ENCODE measurements around the gene CLCN7. TPM values are rescaled to one million over a fixed set of nuclear protein-coding genes. Genes with fewer than 3 reads are reported as not detected.

Gene CLCN7
- total and polyA plus RNA-seq, 8 donors: 31.0 to 91.2 (median 36.2) TPM

DNA sequence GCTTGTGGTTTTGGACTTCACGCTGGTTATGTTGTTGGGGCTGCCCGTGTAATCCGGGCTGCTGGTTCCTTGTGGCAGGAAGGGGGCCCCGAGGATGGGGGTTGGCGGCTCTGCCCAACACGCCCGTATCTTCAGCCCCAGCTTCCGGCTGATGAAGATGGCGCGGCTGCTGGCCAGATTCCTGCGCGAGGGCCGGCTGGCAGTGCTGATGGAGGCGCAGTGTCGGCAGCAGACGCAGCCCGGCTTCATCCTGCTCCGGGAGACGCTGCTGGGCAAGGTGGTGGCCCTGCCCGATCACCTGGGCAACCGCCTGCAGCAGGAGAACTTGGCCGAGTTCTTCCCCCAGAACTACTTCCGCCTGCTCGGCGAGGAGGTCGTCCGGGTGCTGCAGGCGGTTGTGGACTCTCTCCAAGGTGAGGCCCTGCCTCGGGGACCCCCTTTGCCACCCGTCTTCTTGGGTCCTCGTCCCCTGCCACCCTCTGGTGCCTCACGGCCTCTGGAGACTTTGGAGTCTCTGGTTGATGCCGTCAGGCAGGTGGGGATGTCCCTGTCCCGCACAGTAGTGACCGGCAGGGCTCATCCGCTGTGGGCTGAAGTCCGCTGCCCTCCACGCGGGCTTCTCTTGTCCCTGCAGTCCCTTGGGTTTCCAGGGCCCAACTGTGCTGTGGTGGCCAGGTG lies 20.5 kb upstream of the CLCN7 start:
- ATAC-seq: no peak
- no peak for FAIRE-seq
- Histone ChIP-seq H3K4me3 (no peak overlapping the region), H3K36me3 (peaks cover 0 to 8% (median 0%) of the 10 kb centered on the region in 3 donors), H3K9me3 (no peaks in the 10 kb centered on the region), H3K4me1 (peaks cover 6 to 12% (median 10%) of the 10 kb centered on the region in 3 donors), H3K27me3 (no peaks in the 10 kb centered on the region), H3K27ac (no peak overlapping the region)
- no peak for DNase-seq
- no peak for TF ChIP-seq CTCF (IDR thresholded peaks at IDR 0.05)
- 91 to 92% methylated on average over 39 of the region's 39 CpGs for WGBS, 2 donors
- intact Hi-C loops (cut with DNase I): no loop called here

GRCh38 chr16:1494711-1495110 lies 19.9 kb upstream of the CLCN7 start:
- DNase-seq (no peak), ATAC-seq (no peak), FAIRE-seq (no peak)
- intact Hi-C loops (cut with DNase I): no loop called here
- Histone ChIP-seq H3K27ac (no peak overlapping the region), H3K36me3 (peaks cover 0 to 1% (median 0%) of the 10 kb centered on the region in 3 donors), H3K4me3 (peak overlapping the region in 1 of 4 donors; percentile 76), H3K9me3 (no peaks in the 10 kb centered on the region), H3K27me3 (no peaks in the 10 kb centered on the region), H3K4me1 (peaks cover 6 to 12% (median 10%) of the 10 kb centered on the region in 3 donors)
- 82 to 89% methylated on average over 13 of the region's 13 CpGs for WGBS, 2 donors
- no peak for TF ChIP-seq CTCF (IDR thresholded peaks at IDR 0.05)

- ATAC-seq (peak in 1 of 4 donors; percentile 13), DNase-seq (peak in 2 of 6 donors; percentile 41 to 77), FAIRE-seq (no peak)
- 28 to 34% methylated on average over 24 to 25 of the region's 25 CpGs for WGBS, 2 donors
- H3K36me3 ChIP-seq: no peaks in the 10 kb centered on the region
- peak overlapping the region; percentile 37 to 79 (median 73) for H3K4me3 ChIP-seq
- H3K4me1 ChIP-seq: peaks cover 6 to 12% (median 10%) of the 10 kb centered on the region in 3 donors
- no peak for TF ChIP-seq CTCF (IDR thresholded peaks at IDR 0.05)
- no peak overlapping the region for H3K27ac ChIP-seq
- no peaks in the 10 kb centered on the region for H3K9me3 ChIP-seq
- intact Hi-C loops (cut with DNase I): no loop called here
- no peaks in the 10 kb centered on the region for H3K27me3 ChIP-seq
Observed at GRCh38 chr16:1494129-1494640, 19.4 kb upstream of the CLCN7 start.

DNA sequence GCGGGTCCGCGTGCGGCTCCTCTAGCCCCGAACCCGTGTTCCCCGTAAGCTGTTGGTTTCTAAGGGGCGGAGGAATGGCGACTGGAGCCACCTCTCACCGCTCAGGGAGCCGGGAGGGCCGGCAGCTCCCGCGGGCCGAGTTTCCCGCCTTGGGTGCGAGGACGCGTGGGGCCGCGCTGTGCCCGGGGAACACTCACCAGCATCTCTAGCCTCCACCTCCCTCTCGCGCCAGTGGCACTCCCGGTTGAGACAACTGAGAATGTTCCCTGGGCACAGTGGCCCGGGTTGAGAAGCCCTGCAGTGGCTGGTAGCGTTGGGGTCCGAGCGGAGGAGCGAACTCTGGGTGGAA lies 18.9 kb upstream of the CLCN7 start:
- ATAC-seq (peak; percentile 4 to 24 (median 18)), FAIRE-seq (no peak), DNase-seq (peak in 1 of 6 donors; percentile 62)
- Histone ChIP-seq H3K27ac (no peak overlapping the region), H3K9me3 (no peaks in the 10 kb centered on the region), H3K36me3 (no peaks in the 10 kb centered on the region), H3K4me1 (peaks cover 6 to 12% (median 10%) of the 10 kb centered on the region in 3 donors), H3K27me3 (no peaks in the 10 kb centered on the region), H3K4me3 (peak overlapping the region; percentile 37 to 79 (median 73))
- WGBS, 2 donors: 1% methylated on average over 28 to 30 of the region's 30 CpGs
- intact Hi-C loops (cut with DNase I): no loop called here
- no peak for TF ChIP-seq CTCF (IDR thresholded peaks at IDR 0.05)
